T-helper 1 cell treated with Interleukin-12 subunit alpha and Interleukin-12 subunit beta and Interleukin-4 antibody, amounts not matched to agents 30 μg/mL and 1 μg/mL, for 36 hours (primary cell): ENCODE measurements around the gene PLPP7.
A peak's percentile ranks its signal among the peaks of the same experiment; 100 is the strongest.

Experiments
- H3K27ac Mint-ChIP-seq: one replicate; pipeline ENCODE4 v1.8.0; 2021; ENCODE audit warnings: mild to moderate bottlenecking, mixed read lengths
- H3K27me3 Mint-ChIP-seq: one replicate; pipeline ENCODE4 v1.8.0; 2021; ENCODE audit warnings: low read depth, mixed read lengths
- H3K36me3 Mint-ChIP-seq: one replicate; pipeline ENCODE4 v1.8.0; 2021; ENCODE audit warnings: low read depth, mixed read lengths
- H3K4me1 Mint-ChIP-seq: one replicate; pipeline ENCODE4 v1.8.0; 2021; ENCODE audit warnings: low read depth, mixed read lengths
- H3K4me3 Mint-ChIP-seq: one replicate; pipeline ENCODE4 v1.8.0; 2021; ENCODE audit warnings: mild to moderate bottlenecking, moderate library complexity, mixed read lengths
- H3K9me3 Mint-ChIP-seq: one replicate; pipeline ENCODE4 v1.8.0; 2021; ENCODE audit warnings: mixed read lengths

Gene PLPP7

DNA sequence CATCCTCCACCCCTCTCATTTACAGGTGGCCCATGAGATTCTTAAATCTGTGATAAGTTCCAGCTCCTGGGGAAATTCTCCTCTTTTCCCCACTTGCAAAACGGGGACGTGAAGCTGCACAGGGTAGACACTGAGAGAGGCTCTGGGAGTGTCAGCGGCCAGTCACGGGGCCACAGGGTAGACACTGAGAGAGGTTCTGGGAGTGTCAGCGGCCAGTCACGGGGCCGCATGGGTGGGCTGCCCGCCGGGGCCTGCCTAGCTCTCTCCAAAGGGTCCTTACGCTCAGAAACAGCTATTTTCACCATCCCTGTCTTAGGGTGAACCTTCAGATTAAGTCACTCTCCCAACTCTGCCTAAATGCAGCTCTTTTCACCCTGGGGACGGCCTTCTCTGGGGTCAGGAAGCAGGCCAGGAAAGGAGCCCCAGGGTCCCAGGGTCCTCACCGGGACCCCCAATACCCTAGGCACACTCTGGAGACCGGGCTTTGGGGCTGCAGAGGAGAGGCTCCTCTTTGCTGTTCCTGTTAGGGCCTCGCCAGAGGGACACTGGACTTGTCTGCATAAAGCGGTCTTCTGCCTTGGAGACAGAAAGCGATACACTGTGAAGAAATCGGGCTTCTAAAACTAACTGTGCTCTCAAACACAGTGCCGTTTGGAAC, 14.7 kb upstream of the PLPP7 start:
- H3K36me3 Mint-ChIP-seq, result peaks cover 49% of the 10 kb centered on the region
- peak overlapping the region; percentile 97 for H3K27ac Mint-ChIP-seq
- no peaks in the 10 kb centered on the region for H3K9me3 Mint-ChIP-seq
- H3K4me1 Mint-ChIP-seq, result peaks cover 39% of the 10 kb centered on the region
- peak overlapping the region; percentile 98 for H3K4me3 Mint-ChIP-seq
- H3K27me3 Mint-ChIP-seq, result no peaks in the 10 kb centered on the region

DNA sequence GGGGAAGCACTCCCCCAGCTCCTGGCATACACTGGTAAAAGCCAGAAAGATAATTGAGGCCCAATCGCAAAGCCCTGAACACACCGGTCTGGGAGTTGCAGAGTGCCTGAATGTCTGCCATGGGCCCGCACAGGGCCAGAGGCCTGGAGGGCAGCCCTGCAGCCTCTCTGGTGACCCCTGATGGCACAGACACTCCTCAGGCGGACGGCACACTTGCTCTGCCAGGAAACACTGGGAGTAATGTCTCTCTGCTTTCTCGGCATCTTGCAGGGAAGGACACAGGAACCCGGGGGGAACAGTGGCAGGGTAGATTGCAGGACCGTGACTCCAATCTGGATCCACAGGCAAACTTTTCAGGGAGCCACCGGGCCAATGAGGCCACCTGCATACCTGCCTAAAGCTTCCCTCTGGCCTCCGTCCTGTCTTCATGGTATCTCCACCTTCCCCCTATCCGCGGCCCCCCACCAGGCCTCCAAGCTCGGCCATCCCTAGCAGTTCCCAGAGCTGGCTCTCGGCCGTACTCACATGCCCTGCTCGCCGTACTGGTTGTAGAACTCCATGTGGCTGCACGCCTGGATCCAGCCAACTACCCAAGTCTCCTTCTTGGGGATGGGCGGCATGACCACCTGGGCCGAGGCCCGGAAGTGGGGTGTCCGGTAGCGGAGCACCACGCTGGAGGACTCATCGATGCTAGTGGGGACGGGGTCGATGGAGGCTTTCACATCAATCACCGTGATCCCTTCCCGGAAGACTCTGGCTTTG, 14.0 kb upstream of the PLPP7 start:
- Mint-ChIP-seq H3K27me3 (no peaks in the 10 kb centered on the region), H3K36me3 (peaks cover 45% of the 10 kb centered on the region), H3K27ac (peak overlapping the region; percentile 97), H3K4me3 (peak overlapping the region; percentile 98), H3K4me1 (peaks cover 35% of the 10 kb centered on the region), H3K9me3 (no peaks in the 10 kb centered on the region)

DNA sequence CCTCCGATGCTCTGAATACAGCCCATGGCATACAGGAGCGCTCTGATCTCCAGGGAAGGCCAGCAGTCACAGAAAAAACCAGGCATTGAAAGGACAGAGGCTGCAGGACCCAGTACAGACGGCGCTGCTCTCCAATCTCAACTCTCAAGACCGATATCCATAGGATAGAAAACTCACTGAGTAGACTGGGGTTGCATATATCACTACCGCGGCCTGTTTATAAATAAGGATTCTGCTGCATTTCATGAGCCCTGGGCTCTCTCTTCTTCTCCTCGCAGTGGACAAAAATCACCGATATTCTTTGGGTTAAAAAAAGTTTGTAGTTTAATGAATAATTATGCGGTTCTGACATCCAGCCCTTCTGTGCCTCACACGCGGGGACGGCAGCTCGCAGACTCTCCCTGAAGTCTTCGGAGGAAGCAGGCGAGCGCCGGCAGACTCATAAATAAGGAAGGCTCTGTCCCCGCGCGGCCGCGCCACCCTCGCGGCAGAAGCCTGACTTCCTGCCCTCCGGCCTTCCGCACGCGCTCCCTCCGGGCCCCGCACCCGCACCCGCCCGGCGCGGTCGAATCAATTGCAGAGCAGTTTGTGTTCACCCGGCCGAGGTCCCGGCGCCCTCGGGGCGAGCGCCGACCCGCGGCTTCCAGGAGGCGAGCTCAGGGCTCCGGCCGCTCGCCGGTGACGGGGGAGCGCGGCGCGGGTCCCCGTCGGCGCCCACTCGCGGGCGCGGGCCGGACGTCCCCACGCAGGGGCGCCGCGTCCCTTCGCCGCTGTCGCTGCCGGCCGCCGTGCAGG, 13.2 kb upstream of the PLPP7 start, which contains the start of gene FAM78A:
Gene FAM78A, minus strand, starts transcription at position 417 of the 795 bp plus-strand sequence. Its CDS starts 331 bp downstream, at position 86.
- no peaks in the 10 kb centered on the region for H3K27me3 Mint-ChIP-seq
- H3K4me3 Mint-ChIP-seq, result peak within 1 kb of the TSS; percentile 98
- no peaks in the 10 kb centered on the region for H3K9me3 Mint-ChIP-seq
- peak within 1 kb of the TSS; percentile 97 for H3K27ac Mint-ChIP-seq
- peaks cover 28% of the 10 kb centered on the region for H3K4me1 Mint-ChIP-seq
- H3K36me3 Mint-ChIP-seq, result peaks cover 45% of the 10 kb centered on the region

DNA sequence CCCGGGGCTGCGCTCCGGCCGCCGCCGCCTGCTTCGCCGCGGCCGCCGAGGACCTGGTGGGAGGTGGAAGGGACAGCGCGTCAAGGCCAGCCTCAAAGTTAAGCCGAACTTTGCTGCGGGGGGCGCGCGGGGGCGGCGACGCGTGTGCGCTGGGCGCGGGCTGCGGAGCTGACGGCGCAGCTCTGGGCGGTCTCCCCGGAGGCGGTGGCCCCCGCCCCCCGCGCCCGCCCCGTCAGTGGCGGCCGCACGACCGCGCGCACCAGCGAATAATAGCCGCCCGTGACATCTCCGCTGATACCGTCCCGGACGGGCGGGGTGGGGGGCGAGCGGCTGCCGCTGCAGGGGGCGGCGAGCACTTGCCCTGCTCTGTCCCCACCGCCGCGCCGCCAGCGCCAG, 12.6 kb upstream of the PLPP7 start:
- Mint-ChIP-seq H3K9me3 (no peaks in the 10 kb centered on the region), H3K36me3 (peaks cover 41% of the 10 kb centered on the region), H3K27me3 (peaks cover 4% of the 10 kb centered on the region), H3K4me1 (peaks cover 24% of the 10 kb centered on the region), H3K27ac (no peak overlapping the region), H3K4me3 (peak overlapping the region; percentile 37)

DNA sequence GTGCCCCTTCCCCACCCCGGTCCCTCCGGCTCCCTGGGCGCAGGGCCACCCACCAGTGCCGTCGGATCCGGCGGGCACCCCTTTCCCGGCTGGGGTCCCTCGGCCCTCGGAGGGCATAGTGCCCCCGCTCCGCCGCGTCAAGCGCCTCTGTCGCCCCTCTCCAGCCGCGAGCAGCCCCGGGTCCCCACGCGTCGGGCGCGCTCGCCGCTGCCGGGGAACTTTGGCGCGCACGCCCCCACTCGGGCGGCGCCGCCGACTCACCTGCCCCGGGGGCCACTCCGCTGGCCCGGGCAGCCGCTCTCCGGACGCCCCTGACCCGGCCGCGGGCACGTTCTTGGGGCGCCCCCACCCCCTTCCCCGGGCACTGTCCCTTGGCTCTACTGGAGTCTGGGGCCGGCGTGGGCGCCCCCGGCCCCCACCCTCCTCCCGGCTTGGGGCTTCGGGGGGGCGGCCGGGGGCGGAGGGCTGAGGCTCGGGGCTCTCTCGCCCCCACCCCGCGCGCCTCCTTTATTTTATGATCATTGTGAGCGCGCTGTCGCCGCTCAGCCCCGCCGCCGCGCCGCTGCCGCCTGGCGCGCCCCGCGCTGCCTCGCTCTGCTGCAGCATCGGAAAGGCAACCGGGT, 12.1 kb upstream of the PLPP7 start:
- Mint-ChIP-seq H3K4me3 (no peak overlapping the region), H3K27me3 (peaks cover 9% of the 10 kb centered on the region), H3K9me3 (no peaks in the 10 kb centered on the region), H3K4me1 (peaks cover 24% of the 10 kb centered on the region), H3K36me3 (peaks cover 36% of the 10 kb centered on the region), H3K27ac (no peak overlapping the region)

DNA sequence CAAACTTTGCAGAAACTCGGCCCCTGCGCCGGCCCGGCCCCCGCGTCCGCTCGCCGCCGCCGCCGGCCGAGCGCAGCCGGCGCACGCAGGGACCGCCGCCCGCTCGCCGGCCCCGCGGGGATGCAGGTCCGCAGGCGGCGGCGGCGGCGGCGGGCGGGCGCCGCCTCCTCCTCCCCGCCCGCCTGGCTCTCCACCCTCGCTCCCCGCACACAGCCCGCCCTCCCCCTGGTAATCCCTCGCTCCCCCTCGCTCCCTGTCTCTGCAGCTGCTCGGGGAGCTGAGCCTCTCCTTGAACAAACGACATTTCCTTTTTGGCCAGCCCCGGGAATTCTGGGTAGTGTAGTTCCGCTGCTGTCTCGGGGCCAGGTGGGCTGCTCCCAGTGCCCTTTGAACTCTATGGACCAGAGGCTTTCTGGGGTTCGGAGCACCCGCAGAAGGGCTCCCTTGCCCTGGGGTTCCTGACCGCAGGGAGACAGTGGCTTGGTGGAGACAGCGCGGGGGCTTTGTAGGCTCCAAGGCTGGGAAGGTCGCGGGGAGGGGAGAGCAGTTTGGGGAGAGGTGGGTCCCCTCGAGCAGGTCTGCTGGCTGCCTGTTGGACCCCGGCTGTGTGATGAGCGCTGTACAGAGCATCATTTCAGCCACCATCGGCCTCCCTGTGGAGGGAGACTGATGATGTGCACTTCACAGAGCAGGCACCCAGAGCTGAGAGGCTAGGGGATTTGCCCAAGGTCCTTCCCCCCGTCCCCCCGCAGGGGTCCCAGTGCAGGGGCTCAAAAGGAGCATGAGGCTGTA, 11.4 kb upstream of the PLPP7 start:
- Mint-ChIP-seq H3K4me1 (peaks cover 23% of the 10 kb centered on the region), H3K36me3 (peaks cover 32% of the 10 kb centered on the region), H3K27ac (peak overlapping the region; percentile 95), H3K4me3 (peak overlapping the region; percentile 87), H3K9me3 (no peaks in the 10 kb centered on the region), H3K27me3 (peaks cover 10% of the 10 kb centered on the region)

DNA sequence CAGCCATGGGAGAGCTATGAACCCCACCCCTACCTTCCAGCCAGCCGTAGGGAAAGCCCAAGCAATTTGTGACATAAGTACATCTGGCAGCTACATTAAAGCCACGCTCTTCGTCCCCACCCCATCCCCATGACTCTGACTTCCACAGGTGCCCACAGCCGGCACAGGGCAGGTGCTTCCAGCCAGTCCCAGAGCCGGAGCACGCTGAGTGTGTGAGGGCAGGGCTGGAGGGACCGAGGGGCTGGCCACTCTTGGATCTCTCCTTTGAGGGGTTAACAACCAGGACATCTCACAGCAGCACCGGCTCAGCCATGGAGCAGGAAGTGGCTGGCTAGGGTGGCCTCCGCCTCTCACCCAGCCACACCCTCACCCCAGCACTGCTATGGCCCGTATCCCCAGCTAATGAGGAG, 10.8 kb upstream of the PLPP7 start:
- H3K27ac Mint-ChIP-seq, result peak overlapping the region; percentile 95
- peaks cover 15% of the 10 kb centered on the region for H3K27me3 Mint-ChIP-seq
- H3K4me3 Mint-ChIP-seq, result peak overlapping the region; percentile 87
- peaks cover 23% of the 10 kb centered on the region for H3K4me1 Mint-ChIP-seq
- peaks cover 26% of the 10 kb centered on the region for H3K36me3 Mint-ChIP-seq
- H3K9me3 Mint-ChIP-seq, result no peaks in the 10 kb centered on the region

DNA sequence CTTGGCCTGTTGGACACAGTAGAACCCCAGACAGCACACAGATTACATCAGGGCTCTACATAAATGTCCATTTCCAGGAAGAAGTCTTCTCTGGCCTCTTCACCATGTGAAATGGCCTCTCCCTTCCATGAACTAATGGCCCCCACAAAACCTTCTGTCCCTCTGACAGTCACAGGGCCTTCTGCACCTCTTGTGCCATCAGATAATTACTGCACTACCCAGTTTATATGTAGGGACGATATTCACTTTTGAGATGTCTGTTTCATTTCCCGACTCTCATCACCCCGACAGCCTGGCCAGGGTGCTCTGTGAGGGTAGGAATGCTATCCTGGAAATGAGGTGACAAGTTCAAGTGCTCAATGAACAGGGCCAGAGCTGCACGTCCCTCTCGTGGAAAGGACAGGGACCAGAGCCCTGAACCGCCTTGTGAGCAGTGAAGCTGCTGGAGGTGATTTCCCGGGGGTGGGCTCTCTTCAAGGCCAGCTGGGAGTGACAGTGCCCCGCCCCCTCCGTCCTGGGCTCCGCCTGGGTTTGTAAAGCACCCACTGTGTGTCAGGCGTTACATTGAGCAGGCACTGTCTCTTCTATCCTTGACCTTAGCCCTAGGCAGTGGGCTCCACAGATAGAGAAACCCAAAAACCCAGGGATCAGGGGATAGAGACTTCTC, 10.2 kb upstream of the PLPP7 start:
- Mint-ChIP-seq H3K27me3 (peaks cover 21% of the 10 kb centered on the region), H3K4me3 (peak overlapping the region; percentile 87), H3K9me3 (no peaks in the 10 kb centered on the region), H3K27ac (peak overlapping the region; percentile 95), H3K4me1 (peaks cover 23% of the 10 kb centered on the region), H3K36me3 (peaks cover 20% of the 10 kb centered on the region)

DNA sequence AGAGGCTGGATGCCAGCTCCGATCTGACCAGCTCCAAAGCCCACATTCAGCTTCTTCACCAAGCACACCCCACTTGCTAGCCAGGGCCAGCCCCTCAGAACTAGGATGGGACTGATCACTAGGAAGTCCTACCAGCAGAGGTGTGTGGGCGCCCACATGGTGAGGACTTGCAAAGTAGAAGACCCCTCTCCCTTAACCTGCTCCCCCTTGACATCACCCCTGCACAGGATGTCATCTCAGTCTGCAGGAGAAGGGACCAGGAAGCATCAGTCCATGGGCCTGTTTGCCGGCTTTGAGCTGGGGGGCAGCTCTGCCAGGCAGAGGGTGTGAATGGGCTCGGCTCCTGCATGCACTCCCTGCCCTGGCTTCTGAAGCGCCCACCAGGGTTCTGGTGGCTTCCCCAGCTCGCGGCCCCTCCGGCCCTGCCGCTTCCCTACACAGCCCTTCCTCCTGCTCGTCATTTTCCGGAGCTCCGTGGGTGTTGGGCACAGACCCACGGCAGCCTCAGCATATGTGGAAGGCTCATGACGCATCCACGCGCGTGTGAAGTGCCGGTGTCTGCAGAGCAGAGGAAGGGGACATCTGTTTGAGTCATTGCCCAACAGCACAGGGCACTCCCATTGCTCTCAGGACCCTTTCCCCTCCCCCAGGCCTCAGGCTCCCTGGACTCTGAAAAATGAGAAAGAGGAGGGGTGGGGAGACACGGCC, 9.5 kb upstream of the PLPP7 start:
- H3K27me3 Mint-ChIP-seq, result peaks cover 24% of the 10 kb centered on the region
- H3K4me3 Mint-ChIP-seq, result no peak overlapping the region
- peaks cover 23% of the 10 kb centered on the region for H3K4me1 Mint-ChIP-seq
- peaks cover 13% of the 10 kb centered on the region for H3K36me3 Mint-ChIP-seq
- H3K9me3 Mint-ChIP-seq, result no peaks in the 10 kb centered on the region
- H3K27ac Mint-ChIP-seq, result no peak overlapping the region

DNA sequence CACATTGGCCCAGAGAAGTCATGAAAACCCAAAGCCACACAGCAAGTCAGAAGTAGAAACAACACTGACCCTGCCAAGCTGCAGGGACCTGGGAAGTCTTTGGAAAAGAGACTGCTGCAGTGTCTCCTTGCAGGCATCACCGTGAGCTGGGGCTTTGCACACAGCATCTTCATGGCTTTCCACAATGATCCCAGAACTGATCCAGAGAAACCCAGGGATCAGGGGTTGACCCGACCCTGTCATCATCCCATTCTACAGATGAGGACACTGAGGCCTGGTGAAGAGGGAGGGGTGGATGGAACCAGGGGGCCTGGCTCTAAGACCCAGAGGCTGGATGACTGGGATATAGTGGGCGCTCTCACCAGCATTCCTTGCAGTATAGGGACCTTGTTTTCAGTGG, 8.9 kb upstream of the PLPP7 start:
- H3K4me1 Mint-ChIP-seq, result peaks cover 23% of the 10 kb centered on the region
- no peaks in the 10 kb centered on the region for H3K9me3 Mint-ChIP-seq
- H3K36me3 Mint-ChIP-seq, result peaks cover 6% of the 10 kb centered on the region
- H3K4me3 Mint-ChIP-seq, result no peak overlapping the region
- no peak overlapping the region for H3K27ac Mint-ChIP-seq
- peaks cover 24% of the 10 kb centered on the region for H3K27me3 Mint-ChIP-seq

DNA sequence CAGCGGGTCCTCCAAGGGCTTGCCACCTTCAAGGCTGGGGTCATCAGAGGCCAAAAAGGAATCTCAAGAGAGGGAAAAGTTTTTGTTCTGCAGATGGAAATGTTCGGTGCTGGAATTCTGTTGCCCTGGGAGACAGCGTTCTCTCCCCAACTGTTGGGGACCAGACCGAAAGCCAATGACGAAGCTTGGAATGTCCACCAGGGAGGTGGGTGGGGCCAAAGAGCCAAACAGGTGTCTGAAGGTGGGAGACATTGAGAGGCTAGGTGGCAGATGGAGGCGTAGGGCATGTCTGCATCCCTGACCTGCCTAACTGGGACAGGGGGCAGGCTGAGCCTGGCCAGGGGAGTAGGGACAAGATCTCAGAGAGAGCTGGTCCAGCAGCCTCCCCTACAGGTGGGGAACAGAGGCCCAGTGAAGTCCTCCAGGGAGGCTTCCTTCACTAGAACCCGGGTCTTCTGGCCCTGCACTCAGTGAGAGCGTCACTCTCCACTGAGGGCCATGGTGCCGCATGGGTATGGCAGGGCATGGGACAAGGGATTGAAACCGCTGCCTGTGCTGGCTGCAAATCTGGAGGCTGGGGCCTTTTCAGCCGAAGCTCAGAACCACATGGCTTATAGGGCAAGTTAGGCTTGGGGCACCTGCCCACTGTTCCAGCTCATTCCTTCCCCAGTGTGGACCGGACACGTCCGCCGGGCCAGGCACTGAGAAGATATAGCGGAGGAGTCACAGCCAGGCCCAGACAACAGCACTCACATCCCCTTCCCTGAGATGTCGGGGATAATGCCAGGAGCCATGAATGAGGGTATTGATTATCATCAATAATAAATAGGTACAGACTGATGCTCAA, 8.2 kb upstream of the PLPP7 start:
- Mint-ChIP-seq H3K4me3 (no peak overlapping the region), H3K4me1 (peaks cover 23% of the 10 kb centered on the region), H3K27ac (no peak overlapping the region), H3K36me3 (peaks cover under 1% of the 10 kb centered on the region), H3K9me3 (no peaks in the 10 kb centered on the region), H3K27me3 (peaks cover 24% of the 10 kb centered on the region)

DNA sequence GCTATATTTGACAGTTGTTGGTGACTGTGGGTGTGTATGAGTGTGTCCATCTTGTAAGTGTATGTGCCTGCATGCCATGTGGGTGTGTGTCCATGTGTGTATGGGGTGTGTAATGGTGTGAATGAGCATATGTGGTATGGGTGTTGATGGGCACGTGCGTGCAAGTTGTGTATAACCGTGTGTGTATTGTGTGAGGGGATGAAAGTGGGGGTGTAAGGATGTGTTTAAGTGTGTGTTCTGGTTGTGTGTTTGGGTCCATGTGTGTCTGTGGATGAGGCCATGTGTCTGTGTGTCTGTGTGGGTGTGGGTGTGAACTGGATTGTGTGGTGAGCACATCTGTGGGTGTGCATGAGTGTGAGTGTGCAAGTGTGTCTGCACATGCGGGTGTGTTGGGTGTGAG, 7.3 kb upstream of the PLPP7 start:
- peaks cover 23% of the 10 kb centered on the region for H3K4me1 Mint-ChIP-seq
- no peak overlapping the region for H3K27ac Mint-ChIP-seq
- no peaks in the 10 kb centered on the region for H3K36me3 Mint-ChIP-seq
- peaks cover 24% of the 10 kb centered on the region for H3K27me3 Mint-ChIP-seq
- no peak overlapping the region for H3K4me3 Mint-ChIP-seq
- H3K9me3 Mint-ChIP-seq, result no peaks in the 10 kb centered on the region
